ENCODE data around the gene ELMO3. TPM values are rescaled to one million over a fixed set of nuclear protein-coding genes. Genes with fewer than 3 reads are reported as not detected.

ELMO3 gene
- total and polyA plus RNA-seq, 2 of the 4 experiments (the other 2 are of a cell fraction) = 0.36 to 1.6 TPM

DNA sequence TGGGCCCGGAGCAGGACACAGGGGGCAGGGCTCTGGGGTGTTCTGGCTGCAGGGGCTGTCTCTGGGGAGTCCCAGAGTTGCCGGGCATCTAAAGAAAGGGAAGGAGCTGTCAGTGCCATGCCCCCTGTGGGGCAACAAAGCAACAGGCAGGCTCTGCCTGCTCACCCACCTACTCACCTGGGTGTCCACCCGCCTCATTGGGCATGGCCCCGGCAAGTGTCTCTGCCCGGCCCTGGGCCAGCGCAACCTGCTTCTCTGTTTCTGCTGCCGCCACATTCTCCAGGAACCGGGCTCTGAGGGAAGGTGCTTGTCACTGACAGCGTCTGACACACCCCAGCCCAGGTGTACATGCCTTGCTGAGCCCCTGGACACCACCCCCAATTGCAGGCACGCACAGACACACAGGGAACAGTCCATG is 35.3 kb downstream of the ELMO3 start:
- no peak for ATAC-seq (ENCODE audit: low read depth)
- Histone ChIP-seq H2AK9ac (replicated peaks; ENCODE audit: low read depth, low read length, poor library complexity) (peak overlapping the region; percentile 65), H2BK120ac (ENCODE audit: low read depth, low read length) (no peak overlapping the region), H4K8ac (ENCODE audit: low read depth in 2 of 2, low read length in 2 of 2) (no peak overlapping the region), H3K4ac (ENCODE audit: low read depth, low read length) (no peak overlapping the region), H3K23ac (ENCODE audit: low read depth, low read length) (no peak overlapping the region), H2BK5ac (ENCODE audit: low read depth, low read length, poor library complexity, severe bottlenecking) (no peak overlapping the region), H3K56ac (ENCODE audit: extremely low read depth, insufficient read depth, low read length) (no peak overlapping the region), H2BK20ac (ENCODE audit: low read depth, low read length) (no peak overlapping the region), H3K9ac (ENCODE audit: low read depth, low read length) (no peak overlapping the region), H3K79me1 (ENCODE audit: low read depth in 1 of 2, low read length in 2 of 2) (peaks cover 11 to 62% of the 10 kb centered on the region in 2 experiments; a peak in 3 of 4 replicates), H3K9me1 (ENCODE audit: insufficient read depth, low read length) (no peaks in the 10 kb centered on the region), H3K27ac (ENCODE audit: insufficient read depth, low read length) (no peak overlapping the region), H3K4me1 (ENCODE audit: control insufficient read depth, insufficient read depth, low read length) (no peaks in the 10 kb centered on the region), H4K91ac (ENCODE audit: insufficient read depth, low read depth, low read length) (no peak overlapping the region), H3K27me3 (ENCODE audit: control insufficient read depth, insufficient read depth, low read length) (no peaks in the 10 kb centered on the region), H2AFZ (replicated peaks; ENCODE audit: low read length, poor library complexity) (no peak overlapping the region), H3K18ac (ENCODE audit: low read depth, low read length) (no peak overlapping the region), H3K9me3 (ENCODE audit: control insufficient read depth, insufficient read depth, low read length) (no peaks in the 10 kb centered on the region), H3K14ac (replicated peaks; ENCODE audit: low read depth, low read length) (no peak overlapping the region), H3K36me3 (ENCODE audit: control insufficient read depth, insufficient read depth, low read length) (peaks cover 81% of the 10 kb centered on the region), H4K20me1 (ENCODE audit: insufficient read depth, low read length) (no peaks in the 10 kb centered on the region), H3K4me2 (ENCODE audit: low read depth, low read length) (no peak overlapping the region), H3K4me3 (ENCODE audit: insufficient read depth, low read depth, low read length) (no peak overlapping the region), H2AK5ac (ENCODE audit: low read depth, low read length) (no peak overlapping the region), H4K5ac (ENCODE audit: low read depth, low read length) (no peak overlapping the region), H2BK15ac (ENCODE audit: low read depth, low read length) (no peak overlapping the region)
- no TSS peak for BruUV-seq (replicated peaks)
- in situ Hi-C loops (cut with MboI; ENCODE audit: low sequenced_read_pairs) (no loop called here), intact Hi-C loops (cut with micrococcal nuclease) (no loop called here), dilution Hi-C loops (cut with HindIII; ENCODE audit: low sequenced_read_pairs, unreplicated experiment) (no loop called here)
- TF ChIP-seq CHD1 (IDR thresholded peaks at IDR 0.05; ENCODE audit: low read depth, low read length) (no peak), SMC3 (IDR thresholded peaks at IDR 0.05; ENCODE audit: low read depth, low read length) (no peak), MAFK (IDR thresholded peaks at IDR 0.05; ENCODE audit: low read depth, low read length) (no peak), MXI1 (IDR thresholded peaks at IDR 0.05; ENCODE audit: borderline replicate concordance, low read depth, low read length) (no peak)
- 100% methylated on average over 2 of the region's 10 CpGs; no CpG with 5 or more reads in 1 of the 2 experiments for WGBS, 2 experiments (ENCODE audit: extremely low coverage in 2 of 2, insufficient read length in 1 of 2)
- ChIA-PET CTCF (no interaction called here), POLR2A (ENCODE audit: unreplicated experiment) (no interaction called here)
- DNase-seq = no peak

Data from IMR-90 (cell line).